GM19463 (cell line): Measurements from ENCODE around the gene CLDND1.
A peak's percentile ranks its signal among the peaks of the same experiment; 100 is the strongest.

Experiments
- ATAC-seq: cut with Tn5 transposase; IDR thresholded peaks from one replicate; pipeline ENCODE4 v1.9.1; 2021; ENCODE audit warnings: mild to moderate bottlenecking, moderate library complexity; ENCODE audit not compliant: unreplicated experiment

Gene CLDND1

DNA sequence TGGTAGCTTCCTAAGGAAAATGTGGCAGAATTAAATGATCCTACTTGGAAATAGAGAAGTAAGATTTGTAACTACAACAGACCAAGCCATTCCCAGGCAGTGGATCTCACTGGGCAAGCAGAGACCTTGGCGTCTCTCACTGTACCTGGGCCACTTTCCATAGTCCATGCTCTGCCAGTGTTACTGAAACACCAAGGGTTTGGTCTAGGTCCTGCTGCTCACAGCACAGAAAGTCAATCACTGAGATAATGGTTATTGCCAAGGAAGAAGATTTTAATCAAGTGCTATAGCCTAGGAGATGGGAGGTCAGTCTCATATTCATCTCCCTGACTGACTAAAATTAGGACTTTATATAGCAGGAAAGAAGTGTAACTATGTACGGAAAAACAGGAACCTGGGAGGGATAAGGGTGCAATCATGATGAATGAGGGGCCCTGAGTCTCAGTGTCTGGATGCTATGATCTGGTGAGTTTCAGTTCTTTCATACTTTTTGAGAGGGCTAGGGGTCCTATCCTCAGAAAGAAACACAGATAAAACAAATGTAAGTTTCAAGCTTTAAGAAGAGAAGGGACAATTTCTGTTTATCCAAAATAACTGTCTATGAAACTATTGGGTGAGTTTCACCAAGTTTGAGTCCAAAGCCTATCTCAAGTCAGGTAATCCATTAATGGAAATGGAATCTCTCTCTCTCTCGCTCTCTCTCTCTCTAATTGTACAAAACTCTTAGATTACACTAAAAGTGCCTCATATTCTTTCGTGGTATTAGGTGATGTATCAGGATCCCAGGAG is 29.7 kb upstream of the CLDND1 start:
- ATAC-seq, result no peak

GRCh38 chr3:98551754-98552153 is 29.1 kb upstream of the CLDND1 start:
- no peak for ATAC-seq

DNA sequence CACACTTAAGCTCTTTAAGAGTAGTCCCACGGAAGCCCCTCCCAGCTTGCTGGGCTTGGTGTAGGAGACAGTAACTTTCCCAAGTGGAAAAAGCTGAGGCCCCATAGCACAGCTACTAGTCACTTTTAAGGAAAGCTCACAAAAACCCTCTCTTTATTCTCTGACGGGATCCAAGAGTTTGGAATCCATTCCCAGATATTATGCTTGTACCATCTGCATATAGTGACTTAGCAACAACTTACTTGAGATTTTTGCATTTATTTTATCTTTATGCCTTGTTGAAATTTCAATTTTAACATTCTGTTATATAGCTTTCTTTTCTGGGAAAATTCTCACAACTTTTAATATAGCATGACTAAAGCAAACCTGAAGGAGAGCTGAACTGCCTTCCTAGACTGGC is 28.5 kb upstream of the CLDND1 start:
- no peak for ATAC-seq

- no peak for ATAC-seq
These were observed 28.1 kb upstream of the CLDND1 start for GRCh38 chr3:98550833-98551232.

GRCh38 chr3:98548544-98548943 is 25.8 kb upstream of the CLDND1 start:
- no peak for ATAC-seq

DNA sequence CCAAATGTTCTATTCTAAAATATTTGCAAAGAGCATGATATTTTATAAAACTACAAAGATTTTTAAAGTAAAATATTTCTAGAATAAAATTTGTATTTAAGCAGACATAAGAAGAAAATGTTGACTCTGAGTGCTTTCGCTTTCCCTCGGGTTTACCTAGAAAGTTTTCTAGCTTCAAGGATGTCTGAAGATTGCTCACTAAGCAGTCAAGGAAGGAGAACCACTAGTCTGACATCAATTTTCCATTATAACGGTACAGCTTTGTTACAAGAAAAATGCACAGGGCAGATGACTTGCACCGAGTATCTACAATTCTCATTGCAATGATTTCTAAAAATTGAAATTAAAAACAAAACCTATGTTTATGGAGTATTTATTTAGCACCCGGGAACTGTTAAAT is 23.2 kb upstream of the CLDND1 start:
- peak; percentile 40 for ATAC-seq

DNA sequence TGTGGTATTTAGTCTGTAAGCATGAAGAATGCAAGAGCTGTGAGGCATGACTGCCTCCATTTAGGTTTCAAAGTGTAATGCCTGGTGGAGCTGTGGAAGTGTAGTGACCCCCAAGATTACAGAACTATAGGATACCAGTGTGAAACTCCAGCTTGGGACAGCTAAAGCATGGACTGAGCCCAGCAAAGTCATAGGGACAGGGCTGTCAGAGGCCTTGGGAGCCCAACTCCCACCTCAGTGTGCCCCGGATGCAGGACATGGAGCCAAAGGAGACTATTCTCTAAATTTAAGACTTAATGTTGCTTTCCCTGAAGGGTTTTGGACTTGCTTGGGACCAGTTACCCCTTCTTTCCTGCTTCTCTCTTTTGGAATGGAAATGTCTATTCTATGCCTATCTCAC is 19.9 kb upstream of the CLDND1 start:
- ATAC-seq, result no peak

DNA sequence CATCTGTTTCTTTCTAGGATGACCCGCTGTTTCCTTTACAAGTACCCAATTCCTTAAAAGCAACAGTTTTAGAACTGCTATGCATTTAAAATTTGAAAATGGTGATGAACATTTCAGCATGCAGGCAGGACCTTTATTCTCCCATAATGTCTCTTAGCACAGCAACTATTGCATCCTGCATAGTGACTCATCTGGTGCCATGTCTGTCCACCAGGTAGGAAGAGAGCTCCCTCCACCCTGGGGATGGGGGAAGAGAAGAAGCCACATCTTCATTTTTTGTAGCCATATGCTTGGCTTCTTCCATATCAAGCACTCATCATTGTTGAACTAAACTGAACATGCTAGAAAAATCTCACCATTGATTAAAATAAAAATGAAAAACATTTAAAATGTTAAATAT is 19.0 kb upstream of the CLDND1 start:
- ATAC-seq, result no peak

DNA sequence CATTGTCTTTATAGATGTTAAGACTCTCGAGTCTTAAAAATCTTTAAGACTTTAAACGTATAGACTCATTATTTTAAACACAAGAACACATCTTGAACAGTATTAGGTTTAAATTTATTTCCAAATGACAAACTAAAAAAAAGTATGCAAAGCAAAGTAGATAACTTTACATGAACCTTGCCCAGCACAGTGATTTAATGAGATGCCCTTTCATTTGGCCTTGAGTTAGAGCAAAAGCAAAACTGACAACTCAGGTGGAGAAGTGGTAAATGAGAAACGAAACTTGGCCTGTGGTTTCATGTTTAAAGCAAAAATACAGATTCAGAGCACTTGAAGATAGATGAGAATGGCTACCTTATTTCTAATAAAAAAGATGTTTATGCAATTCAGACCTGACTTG is 17.6 kb upstream of the CLDND1 start:
- ATAC-seq, result peak; percentile 35

DNA sequence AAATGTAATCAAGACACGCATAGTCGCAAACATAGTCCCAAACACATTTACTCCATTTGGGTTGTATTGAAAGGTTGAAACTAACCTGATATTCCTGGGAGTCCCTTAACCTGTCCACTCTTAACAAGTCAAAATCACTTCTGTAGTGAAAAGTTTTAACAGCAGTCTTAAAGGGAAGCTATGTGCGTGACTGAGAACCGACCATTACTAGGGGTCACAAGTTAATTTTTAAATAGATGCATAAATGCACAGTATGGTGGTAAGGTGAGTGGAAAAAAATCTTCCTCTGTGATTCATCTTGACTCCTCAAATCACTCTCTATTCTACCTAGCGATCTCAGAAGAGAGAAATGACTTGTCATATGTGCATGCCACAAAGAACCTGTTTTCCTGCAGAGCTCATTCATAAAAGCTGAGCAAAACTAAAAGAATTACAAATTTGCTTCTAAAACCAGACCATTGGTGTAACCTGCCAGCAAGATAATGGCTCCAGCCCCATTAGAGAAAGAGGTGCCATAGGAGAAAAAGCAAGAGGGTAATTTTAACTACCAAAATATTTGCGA is 13.8 kb upstream of the CLDND1 start:
- peak; percentile 68 for ATAC-seq

DNA sequence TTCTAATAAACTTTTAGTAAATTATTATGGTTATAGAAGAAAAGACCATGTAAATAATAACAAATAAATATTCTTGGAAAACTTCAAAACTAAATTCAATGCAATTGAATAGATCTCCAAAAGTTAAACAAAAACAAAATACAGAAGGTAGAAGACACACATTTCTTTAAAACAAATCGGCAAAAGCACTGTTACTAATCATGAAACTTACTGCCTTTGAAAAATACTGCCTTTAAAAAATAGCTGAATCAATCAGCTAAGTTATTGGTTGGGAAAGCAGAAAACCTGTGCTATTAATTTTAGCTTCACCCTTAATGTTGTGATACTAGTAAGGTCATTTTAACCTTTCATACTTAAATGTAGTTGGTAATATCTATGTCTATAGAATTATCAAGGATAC is 12.0 kb upstream of the CLDND1 start:
- ATAC-seq, result no peak

- ATAC-seq, result no peak
These were observed 11.5 kb upstream of the CLDND1 start for GRCh38 chr3:98534168-98534567.

- no peak for ATAC-seq
These were observed 10.2 kb upstream of the CLDND1 start for GRCh38 chr3:98532709-98533571.

- no peak for ATAC-seq
These were observed 9.6 kb upstream of the CLDND1 start for GRCh38 chr3:98532275-98532637.

- peak; percentile 23 for ATAC-seq
These were observed 9.0 kb upstream of the CLDND1 start, which contains the start of gene GPR15 for GRCh38 chr3:98531622-98532274. Gene GPR15 (plus strand): TSS chr3:98531978. CDS start chr3:98532034, 56 bp downstream.

GRCh38 chr3:98530676-98531075 is 8.0 kb upstream of the CLDND1 start:
- no peak for ATAC-seq

DNA sequence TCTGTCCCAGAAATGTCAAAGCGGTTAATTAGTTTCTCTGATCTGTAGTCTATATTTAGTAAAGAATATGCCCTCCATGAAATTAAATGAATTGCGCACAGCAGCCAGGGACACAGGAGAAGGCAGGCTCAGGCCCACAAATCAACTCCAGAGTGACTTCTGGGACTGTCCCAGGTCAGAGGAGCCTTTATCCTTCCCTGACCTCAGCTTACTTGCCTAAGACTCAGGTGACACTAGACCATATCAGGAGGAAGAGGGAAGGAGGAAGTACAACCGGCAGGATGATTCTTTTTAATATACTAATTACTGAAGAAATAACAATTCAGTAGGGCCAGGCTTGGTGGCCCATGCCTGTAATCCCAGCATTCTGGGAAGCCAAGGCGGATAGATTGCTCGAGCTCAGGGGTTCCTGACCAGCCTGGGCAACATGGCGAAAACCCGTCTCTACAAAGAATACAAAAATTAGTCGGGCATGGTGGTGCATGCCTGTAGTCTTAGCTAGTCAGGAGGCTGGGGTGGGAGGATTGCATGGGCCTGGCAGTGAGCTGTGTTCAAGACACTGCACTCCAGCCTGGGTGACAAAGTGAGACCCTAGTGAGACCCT is 7.3 kb upstream of the CLDND1 start:
- ATAC-seq, result no peak

- ATAC-seq, result no peak
These were observed 6.0 kb upstream of the CLDND1 start for GRCh38 chr3:98528474-98529346.

DNA sequence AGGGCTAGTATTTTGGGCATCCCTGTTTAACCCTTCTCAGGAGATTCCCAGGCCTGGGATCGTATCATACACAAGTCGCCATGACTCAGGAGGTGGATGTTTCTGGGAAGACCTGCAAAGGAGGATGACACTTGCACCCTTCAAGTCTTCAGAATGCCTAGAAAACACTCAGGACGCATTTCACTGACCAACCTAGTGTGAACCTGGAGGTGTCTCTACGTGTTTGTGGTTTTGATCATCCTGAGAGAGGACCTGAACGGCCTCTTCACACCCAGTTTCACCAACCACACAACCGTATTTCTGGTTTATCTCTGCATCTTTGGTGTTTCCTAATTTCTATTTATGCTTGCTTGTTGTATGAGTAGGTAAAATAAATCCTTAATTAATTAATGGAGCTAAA is 2.8 kb upstream of the CLDND1 start:
- ATAC-seq, result no peak
